Measurements from ENCODE around the gene AVPR1B.

The AVPR1B gene, protein sequence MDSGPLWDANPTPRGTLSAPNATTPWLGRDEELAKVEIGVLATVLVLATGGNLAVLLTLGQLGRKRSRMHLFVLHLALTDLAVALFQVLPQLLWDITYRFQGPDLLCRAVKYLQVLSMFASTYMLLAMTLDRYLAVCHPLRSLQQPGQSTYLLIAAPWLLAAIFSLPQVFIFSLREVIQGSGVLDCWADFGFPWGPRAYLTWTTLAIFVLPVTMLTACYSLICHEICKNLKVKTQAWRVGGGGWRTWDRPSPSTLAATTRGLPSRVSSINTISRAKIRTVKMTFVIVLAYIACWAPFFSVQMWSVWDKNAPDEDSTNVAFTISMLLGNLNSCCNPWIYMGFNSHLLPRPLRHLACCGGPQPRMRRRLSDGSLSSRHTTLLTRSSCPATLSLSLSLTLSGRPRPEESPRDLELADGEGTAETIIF

DNA sequence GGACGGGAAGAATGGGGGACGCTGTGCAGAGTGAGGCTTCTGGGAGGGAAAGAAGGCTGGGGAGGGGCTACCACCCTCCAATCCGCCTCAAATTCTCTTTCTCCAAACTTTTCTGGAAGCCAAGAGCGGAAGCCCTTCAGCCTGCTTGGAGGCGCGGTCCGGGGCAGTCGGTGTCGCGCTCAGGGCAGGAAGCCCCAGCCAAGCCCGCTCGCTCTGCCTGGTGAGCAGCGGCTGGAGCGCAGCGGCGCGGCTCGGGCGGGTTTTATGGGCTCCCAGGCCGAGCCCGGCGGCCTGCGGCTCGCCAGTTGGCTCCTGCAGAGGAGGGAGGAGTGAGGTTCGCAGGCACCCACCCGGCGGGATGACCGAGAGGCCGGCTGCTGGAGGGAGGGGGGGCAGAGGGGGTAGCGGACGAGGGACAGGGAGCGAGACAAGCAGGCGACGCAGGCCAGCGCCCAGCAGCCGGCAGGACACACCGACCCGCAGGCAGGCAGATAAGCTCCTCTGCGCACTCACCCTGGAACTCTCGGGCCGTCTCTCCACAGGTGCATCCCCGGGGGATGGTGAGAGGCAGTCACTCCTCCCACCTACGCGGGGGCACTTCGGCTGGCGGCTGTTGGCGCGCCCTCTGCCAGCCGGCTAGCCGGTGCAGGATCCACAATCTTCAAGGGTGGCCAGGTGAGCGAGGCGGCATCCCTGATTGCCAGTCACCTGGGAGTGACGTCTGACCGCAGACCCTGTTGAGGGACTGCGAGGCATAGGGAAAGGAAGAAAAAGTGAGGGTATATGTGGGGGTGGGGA is at the start of gene AVPR1B:
AVPR1B (minus strand) TSS at position 238 of the 798 bp plus-strand sequence. CDS start 498 bp downstream, outside the sequence.
- DNase-seq = no peak

DNA sequence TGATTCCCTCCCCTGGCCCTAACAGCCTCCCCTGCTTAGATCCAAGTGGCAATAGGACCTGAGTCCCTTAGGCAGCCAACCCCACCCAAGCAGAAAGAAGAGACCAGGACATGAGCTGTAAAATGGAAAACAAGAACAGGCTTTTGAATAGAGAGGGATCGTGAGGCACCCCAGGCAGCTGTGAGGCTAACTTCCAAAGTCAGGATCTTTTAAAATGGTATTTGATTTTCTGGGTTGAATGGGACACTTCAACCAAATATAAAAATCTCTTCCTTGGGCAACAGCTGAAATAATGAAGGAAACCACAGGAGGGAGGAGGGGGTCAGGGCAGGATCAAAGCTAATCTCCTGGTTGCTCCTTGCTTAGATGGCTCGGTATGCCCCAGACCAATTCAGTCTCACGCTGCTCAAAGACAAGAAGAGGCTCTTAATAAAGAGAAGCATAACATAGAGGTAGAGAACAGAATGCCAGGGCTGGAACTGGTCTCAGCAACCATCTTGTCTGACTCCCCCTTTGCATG is 28.6 kb upstream of the AVPR1B start:
- DNase-seq = peak; percentile 24

DNA sequence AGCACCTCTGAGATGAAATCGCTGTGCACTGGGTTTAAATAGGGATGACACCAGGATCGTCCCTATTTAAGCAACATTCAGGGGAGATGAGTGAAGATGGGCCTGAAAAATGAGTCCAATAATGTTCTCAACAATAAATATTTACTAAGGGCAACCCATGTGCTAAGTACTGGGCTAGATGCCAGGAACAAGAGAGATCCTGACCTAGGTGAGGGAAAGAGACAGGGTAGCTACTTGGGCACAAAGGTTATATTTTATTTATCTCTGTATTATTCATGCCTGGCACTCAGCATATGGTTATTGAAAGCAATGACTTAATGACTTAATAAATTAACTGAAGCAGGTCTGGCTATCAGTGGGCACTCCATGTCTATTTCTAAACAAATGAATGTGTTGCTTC is 27.4 kb upstream of the AVPR1B start:
- DNase-seq = no peak

DNA sequence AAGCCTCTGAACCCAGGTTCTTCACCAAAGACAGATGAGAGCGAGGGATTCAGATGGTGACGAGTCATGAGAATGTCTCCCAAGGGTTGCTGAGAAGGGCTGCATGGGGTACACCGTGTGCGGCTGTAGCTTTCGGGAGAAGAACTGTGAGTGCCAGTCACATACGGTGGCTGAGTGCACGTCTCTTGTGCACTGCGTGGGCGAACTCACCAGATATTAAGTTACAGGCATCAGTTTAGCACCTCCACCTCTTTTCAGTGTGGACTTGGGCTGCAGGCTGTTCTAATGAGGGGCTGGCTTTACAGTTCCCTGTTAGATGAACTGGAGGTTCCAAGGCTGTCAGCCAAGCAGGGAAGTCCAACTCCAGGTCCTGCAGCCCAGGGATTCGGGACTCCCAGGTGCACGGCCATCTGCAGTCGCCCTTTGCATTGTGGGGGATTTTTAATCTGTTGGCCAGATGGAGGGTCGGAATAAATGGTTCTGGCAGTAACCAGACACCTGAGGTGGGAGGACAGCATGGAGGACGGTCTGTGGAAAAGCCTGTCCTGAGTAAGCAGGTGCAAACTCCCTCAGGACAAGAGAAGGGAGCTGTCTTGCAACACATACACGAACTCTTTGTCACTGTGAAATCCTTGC is 26.5 kb upstream of the AVPR1B start:
- no peak for DNase-seq

DNA sequence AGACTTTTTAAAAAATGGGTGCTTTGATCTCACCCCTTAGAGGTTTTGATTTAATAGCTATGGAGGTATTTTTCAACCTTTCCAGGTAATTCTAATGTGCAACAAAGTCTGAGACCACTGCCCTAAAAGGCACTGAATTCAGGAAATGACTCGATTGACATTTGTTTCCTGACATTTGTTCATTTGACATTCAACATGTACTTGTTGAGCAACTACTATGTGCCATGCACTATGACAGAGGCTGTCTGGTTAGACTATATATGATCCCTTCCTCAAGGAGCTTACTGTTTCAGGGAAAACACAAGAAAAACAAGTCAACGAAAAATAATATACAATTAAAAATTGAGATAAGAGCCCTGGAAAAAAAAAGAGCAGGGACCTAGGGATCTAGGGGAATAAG is 25.6 kb upstream of the AVPR1B start:
- no peak for DNase-seq

DNA sequence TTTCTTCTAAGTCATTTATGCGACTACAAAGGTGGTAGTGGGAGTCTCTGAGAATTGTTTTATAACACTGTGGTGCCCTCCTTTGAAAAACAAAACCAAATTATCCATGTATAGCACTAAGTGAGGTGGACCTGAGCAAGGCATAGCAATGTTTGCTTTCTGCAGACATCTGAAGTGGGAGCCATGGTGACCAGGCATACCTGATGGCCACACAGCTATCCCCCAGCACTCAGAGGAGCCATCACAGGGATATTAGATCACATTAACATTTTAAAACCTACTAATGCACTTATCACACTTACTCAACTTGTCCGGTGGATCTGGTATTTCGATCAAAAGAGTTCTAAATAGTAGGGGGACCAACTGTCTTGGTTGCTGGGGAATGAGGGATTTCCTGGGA is 24.8 kb upstream of the AVPR1B start:
- DNase-seq = no peak

DNA sequence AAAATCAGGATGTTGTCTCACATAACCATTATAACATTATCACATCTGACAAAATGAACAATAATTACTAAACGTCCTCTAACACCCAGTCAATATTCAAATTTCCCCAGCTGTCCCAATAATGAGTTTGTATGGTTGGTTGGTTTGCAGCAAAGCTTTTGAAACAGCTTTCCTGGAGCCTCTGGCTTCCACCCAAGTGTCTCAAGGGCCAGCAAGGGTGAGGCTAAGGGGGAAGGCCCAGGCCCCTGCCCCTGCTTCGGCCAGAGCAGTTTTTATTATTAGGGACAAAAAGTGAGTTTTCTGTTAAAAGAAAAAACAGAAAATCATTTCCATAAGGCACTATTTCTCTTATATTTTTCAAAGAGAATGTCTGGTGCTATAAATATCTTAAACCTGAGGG is 19.1 kb upstream of the AVPR1B start:
- no peak for DNase-seq

DNA sequence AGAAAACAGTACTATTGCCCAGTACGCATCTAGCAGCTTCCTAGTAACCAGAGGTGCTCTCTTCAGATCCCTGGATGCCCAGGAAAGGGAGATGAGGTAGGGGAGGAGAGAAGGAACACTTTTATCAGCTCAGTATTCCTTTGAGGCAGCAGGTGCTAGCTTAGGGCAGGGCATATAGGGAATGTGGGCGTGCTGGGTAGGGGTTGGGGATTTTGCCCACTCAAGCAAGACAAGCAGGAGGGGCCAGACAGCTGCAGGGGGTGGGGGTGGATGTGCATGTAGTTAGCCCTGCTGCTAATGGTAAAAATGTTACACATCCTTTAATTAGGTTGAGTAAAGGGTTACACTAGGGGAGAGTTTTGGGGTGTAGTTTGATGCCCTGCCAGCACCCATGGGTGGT is 18.1 kb upstream of the AVPR1B start:
- DNase-seq = no peak

DNA sequence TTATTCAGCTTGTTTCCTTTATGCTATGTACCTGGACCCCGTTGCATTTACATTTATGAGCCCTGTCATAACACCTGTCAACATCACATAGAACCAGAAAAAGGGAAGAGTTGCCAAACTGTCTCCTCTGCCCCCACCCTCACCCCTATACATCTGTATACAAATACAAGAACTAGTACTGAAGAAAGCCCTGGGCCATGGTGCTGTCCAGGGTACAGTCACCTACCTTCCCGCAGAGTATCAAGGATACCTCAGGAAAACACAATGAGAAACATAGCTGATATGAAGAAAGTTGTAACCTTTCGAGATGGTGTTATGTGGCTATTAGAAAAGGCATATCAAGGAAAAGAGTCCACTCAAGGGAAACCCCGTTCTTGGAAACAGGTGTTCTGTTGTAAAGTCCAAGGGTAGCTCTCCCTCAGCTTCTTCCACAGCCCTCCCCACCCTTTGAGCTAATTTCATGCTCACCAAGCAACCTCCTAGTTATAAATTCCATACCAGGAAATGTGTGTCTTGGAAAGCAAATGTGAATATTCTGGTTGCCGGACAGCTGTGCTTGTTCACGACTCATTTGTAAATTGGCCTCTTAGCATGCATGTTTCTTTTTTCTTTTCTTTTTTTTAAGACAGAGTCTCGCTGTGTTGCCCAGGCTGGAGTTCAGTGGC is 16.7 kb upstream of the AVPR1B start:
- DNase-seq = no peak

DNA sequence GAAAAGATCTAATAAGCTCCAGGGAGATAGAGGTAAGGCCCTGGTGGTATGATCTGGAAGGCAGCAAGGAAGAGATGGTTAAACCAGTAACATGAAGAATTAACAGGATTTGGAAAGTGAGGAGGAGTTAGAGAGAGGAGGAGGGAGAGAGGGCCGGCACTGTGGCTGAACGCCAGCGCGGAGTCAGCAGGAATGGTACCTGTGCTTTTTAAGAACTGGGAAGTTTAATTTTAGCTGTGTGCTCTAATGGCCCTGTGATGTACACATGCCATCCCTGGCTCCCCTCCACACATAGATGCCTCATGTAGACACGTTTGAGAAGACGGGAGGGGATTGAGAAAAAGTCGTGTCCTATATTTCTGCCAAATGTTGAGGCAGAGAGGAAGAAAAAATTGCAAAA is 13.8 kb upstream of the AVPR1B start:
- no peak for DNase-seq

DNA sequence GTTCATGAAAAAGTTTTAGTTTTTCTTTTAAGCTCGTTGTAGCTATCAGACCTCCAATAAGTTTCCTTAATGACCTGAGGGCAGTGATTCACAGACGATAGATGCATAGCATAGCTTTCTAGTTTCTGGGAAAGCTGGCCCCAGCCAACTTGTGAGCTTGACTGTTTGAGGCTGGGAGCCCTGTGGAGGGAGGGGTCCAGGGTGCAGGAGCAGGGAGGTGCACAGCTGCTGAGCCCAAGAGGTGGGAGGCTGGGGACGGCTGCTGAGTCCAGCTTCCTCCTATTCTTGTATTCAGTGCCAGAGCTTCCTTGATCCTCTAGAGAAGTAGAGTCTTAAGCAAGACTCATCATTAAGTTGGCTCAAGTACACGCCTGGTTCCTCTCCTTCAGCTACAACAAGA is 11.0 kb upstream of the AVPR1B start:
- no peak for DNase-seq

DNA sequence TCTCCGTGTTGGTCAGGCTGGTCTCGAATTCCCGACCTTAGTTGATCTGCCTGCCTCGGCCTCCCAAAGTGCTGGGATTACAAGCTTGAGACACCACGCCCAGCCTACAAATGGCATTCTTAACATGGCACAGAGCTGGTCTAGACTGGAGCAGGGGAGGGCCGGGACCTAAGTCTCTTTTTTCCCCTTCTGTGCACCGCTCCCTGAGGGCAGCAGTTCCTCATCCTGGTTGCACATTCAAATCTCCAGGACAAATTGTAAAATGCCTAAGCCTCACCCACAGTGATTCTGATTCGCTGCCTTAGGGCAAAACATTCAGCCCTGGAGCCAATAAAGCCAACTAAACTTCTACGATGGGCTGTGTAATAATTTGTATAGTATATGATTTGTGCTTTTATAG is 10.1 kb upstream of the AVPR1B start:
- DNase-seq = no peak

DNA sequence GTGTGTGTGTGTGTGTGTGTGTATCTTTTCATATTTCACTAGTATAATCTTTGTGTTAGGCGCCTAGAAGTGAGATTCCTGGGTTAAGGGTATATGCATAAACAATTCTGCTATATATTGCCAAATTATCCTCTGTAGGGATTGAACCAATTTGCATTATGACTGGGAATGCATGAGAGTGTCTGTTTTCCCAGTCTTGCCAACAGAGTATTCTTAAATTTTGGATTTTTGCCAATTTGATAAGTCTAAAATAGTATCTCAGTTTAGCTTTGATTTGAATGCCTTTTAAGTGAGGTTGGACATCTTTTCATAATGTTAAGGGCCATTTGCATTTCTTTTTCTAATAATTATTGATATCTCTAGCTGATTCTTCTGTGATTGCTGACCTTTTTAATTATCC is 8.2 kb upstream of the AVPR1B start:
- no peak for DNase-seq

DNA sequence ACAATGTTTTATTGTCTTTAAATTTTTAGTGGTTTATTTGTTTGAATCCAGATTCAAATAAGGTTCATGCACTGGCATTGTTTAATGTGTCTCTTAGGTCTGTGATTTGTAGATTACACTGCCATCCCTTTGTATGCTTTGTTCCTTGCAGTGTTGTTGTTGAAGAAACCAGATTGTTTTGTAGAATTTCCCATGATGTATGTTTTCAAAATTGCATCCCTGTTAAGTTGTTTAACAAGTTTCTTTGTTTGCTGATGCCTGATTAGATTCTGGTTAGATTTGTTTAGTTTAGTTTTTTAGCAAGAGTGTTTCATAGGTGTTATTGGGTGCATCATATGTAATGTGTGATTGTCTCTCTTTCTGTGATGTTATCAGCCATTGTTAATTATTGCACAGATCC is 5.5 kb upstream of the AVPR1B start:
- DNase-seq = no peak

DNA sequence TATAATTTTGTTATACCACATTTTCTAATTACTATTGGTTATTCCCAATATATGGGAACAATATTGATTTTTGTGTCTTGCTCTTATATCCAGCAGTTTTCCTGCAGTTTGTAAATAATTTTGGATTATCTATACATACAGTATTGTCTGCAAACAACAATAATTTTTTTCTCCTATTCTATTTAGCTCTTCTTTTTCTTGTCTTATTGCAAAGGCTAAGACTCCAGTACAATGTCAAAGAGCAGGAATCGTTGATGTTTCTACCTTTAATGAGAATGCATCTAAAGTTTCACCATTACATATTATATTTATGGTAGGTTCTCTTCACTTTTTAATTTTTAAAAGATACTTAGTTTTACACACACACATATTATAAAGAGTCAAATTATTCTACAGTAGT is 4.1 kb upstream of the AVPR1B start:
- no peak for DNase-seq

DNA sequence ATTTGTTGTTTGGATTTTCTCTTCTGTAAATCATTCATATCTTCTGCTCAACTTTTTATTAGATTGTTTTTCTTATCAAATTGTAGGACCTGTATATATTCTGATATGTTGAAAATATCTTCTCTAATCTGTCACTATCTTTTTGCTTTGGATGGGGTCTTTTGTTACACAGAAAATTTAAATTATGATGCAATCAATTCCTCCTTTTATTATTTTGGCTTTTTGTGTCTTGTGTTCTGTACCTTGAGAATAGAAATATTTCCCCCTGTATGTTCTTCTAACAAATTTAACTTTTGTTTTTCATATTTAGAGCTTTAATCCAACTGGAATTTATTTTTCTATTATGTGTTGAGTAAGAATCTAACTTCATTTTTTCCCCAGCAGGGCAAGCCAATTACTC is 3.2 kb upstream of the AVPR1B start:
- DNase-seq = no peak

DNA sequence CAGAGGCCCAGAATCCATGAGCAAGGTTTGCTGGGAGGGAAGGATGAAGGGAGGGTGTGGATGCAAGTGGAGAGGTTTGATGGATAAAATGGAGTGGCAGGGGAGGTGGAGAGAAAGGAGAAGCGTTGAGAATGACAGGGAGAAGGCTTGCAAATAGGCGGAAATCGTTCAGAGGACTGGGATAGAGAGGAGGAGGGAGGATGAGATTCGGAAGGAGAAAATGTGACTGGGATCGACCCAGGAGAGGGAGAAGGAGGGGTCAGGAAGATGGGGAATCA is 376 bp downstream of the AVPR1B start:
- no peak for DNase-seq

DNA sequence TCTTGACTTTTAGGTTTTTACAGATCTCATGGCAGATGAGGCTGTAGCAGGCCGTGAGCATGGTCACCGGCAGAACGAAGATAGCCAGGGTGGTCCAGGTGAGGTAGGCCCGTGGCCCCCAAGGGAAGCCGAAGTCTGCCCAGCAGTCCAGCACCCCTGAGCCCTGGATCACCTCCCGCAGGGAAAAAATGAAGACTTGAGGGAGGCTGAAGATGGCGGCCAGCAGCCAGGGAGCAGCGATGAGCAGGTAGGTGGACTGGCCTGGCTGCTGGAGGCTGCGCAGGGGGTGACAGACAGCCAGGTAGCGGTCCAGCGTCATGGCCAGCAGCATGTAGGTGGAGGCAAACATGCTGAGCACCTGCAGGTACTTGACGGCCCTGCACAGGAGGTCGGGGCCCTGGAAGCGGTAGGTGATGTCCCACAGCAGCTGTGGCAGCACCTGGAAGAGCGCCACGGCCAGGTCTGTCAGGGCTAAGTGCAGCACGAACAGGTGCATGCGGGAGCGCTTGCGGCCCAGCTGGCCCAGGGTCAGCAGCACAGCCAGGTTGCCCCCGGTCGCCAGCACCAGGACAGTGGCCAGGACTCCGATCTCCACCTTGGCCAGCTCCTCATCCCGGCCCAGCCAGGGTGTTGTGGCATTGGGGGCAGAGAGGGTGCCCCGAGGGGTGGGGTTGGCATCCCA is 856 bp downstream of the AVPR1B start:
- DNase-seq = no peak

DNA sequence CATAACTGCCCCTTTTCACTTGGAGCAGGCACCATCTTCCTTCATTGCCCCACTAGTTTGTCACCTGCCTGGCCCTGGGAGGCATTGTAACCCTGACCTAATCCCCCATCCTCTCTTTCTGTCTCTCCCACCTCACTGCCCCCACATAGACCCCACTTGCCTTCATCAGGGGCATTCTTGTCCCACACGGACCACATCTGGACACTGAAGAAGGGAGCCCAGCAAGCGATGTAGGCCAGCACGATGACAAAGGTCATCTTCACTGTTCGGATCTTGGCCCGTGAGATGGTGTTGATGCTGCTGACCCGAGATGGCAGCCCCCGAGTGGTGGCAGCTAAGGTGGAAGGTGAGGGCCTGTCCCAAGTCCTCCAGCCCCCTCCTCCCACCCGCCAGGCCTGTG is 1.4 kb downstream of the AVPR1B start:
- DNase-seq = no peak

DNA sequence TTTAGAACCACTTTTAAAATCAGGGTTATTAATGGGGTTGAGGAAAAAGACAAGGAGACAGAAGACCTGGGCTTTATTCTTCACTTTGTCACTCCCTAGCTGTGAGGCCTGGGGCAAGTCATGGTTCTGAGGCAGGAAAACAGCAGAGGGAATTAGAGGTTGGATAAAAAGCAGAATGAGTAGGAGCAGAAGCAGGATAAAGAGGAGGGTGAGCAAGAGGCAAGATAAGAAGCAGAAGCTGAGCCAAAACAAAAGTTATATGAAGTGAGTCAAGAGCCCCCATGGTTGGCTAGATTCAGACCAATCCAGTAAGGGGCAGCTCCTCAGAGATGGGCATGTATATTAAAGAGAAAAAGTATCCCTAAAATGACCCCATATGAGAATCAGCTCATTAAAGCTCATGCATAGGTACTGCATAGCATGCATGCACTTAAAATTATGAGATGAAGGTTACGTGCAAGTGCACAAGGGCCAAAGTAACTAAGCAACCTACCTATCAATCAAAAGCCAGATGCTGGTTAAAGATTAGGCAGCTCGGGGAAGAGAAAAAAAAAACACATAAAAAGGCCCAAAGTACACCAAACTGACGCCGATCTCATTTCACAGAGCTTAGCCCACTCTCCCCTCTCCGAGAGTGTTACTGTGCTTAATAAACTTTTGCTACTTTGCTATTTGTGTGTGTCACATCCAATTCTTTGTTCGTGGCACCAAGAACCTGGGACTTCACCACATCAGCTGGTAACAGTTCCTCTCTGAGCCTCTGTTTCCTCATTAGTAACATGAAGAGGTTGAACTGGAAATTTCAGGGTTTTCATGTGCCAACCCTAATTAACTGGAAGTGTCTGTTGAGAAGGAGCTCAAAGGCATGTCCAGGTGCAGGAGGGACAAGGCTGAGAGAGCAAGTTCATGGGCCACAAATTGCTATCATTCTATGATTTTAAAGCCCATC is 2.2 kb downstream of the AVPR1B start:
- no peak for DNase-seq

DNA sequence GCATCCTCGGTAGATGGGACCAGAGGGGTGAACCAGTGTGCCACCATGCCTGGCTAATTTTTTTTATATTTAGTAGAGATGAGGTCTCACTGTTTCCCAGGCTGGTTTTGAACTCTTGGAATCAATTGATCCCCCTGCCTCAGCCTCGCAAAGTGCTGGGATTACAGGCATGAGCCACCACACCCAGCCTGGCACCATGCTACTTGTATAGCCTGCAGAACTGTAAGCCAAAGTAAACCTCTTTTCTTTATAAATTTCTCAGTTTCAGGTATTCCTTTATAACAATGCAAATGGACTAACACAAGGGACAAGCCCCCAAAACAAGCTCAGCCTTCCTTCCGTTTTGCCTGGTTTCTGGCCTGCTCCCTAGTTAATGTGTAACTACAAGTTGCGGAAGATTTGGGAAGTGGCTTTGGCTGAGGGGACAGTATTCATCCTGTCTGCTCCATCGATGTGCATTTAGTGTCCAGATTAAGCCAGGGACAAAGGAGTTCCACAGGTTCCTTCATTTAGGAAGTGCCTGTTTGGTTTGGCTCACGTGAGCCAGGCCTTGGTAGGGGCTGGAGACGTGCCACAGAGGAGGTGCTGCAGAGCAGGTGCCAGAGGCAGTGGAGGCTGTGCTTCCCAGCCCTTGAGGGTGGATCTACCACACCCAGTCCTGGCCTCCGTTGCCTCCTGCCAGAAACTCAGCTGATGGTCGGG is 4.4 kb downstream of the AVPR1B start:
- DNase-seq = no peak

Data from NCI-H2227 treated with DMSO at 0.1 percent for 48 hours (cell line).